Natural killer cell (primary cell): Measurements from ENCODE around the gene TNS3. TPM values are rescaled to one million over a fixed set of nuclear protein-coding genes. Genes with fewer than 3 reads are reported as not detected.

ENCODE experiments used
- ATAC-seq, 3 donors: fragments of 150-1000 bp in 2 of 3; fragments of 200-7000 bp in 1 of 3; cut with Tn5 transposase; 1 replicate in 1 of 3; 2 replicates in 2 of 3; pipeline ENCODE4 v1.10.0; 2021; ENCODE audit warnings: mild to moderate bottlenecking in 2 of 3, moderate library complexity in 2 of 3
- DNase-seq, 2 donors: peaks; one replicate each; pipeline versions ENCODE4 v3.0.0 to v3.0.0-alpha.2; 2013 to 2021; ENCODE audit warnings: mixed read lengths in 1 of 2
- H3K27ac ChIP-seq: one replicate; pipeline ENCODE4 v1.5.1; 2013; ENCODE audit warnings: mild to moderate bottlenecking, low read length
- H3K27me3 ChIP-seq: one replicate; pipeline ENCODE4 v1.6.1; 2013; ENCODE audit warnings: low read length; ENCODE audit not compliant: control insufficient read depth, insufficient read depth
- H3K36me3 ChIP-seq: one replicate; pipeline ENCODE4 v1.6.1; 2013; ENCODE audit warnings: low read length; ENCODE audit not compliant: control insufficient read depth, insufficient read depth
- H3K4me1 ChIP-seq: one replicate; pipeline ENCODE4 v1.6.1; 2013; ENCODE audit warnings: low read length; ENCODE audit not compliant: control insufficient read depth, insufficient read depth
- H3K4me3 ChIP-seq: one replicate; pipeline ENCODE4 v1.5.1; 2013; ENCODE audit warnings: low read length
- H3K9me3 ChIP-seq: one replicate; pipeline ENCODE4 v1.6.1; 2013; ENCODE audit warnings: low read length; ENCODE audit not compliant: control insufficient read depth, insufficient read depth
- H3K27ac Mint-ChIP-seq, 2 donors: one replicate each; pipeline ENCODE4 v1.8.0; 2022; ENCODE audit warnings: mild to moderate bottlenecking in 2 of 2, mixed read lengths in 2 of 2, moderate library complexity in 1 of 2
- H3K27me3 Mint-ChIP-seq, 2 donors: one replicate each; pipeline ENCODE4 v1.8.0; 2022; ENCODE audit warnings: low read depth in 2 of 2, mixed read lengths in 2 of 2
- H3K36me3 Mint-ChIP-seq: one replicate; pipeline ENCODE4 v1.8.0; 2022; ENCODE audit warnings: mixed read lengths
- H3K4me1 Mint-ChIP-seq, 2 donors: one replicate each; pipeline ENCODE4 v1.8.0; 2022; ENCODE audit warnings: mixed read lengths in 2 of 2
- H3K4me3 Mint-ChIP-seq: one replicate; pipeline ENCODE4 v1.8.0; 2022; ENCODE audit warnings: mild to moderate bottlenecking, moderate library complexity, mixed read lengths
- H3K9me3 Mint-ChIP-seq, 2 donors: one replicate each; pipeline ENCODE4 v1.8.0; 2022; ENCODE audit warnings: mixed read lengths in 2 of 2
- CTCF ChIP-seq: fragments of 200-600 bp; IDR thresholded peaks from one replicate; pipeline ENCODE4 v1.8.0; 2022; ENCODE audit warnings: antibody characterized with exemption
- WGBS: methylation state at CpG from one replicate; pipeline ENCODE4 v1.1.7; 2013; ENCODE audit warnings: missing lambda C conversion rate; ENCODE audit not compliant: insufficient coverage; 5-methylcytosine and 5-hydroxymethylcytosine counted together
- intact Hi-C: fragments of 100-400 bp; cut with micrococcal nuclease; formaldehyde crosslinking; loops from one replicate; pipeline ENCODE4 v1.14.2; 2022
- total RNA-seq, 4 donors: library from RNA; stranded (reverse); fragments of 120-200 nt in 1 of 4; gene quantifications; one replicate each; pipeline versions ENCODE4 v1.2.3 to v1.2.4, GENCODE V29; 2013 to 2022

TNS3 gene
- total RNA-seq, 3 donors from 2014 or later (not counting 1 experiment from before 2014, with no cell fraction given), result 1.6 to 3.5 (median 2.9) TPM

DNA sequence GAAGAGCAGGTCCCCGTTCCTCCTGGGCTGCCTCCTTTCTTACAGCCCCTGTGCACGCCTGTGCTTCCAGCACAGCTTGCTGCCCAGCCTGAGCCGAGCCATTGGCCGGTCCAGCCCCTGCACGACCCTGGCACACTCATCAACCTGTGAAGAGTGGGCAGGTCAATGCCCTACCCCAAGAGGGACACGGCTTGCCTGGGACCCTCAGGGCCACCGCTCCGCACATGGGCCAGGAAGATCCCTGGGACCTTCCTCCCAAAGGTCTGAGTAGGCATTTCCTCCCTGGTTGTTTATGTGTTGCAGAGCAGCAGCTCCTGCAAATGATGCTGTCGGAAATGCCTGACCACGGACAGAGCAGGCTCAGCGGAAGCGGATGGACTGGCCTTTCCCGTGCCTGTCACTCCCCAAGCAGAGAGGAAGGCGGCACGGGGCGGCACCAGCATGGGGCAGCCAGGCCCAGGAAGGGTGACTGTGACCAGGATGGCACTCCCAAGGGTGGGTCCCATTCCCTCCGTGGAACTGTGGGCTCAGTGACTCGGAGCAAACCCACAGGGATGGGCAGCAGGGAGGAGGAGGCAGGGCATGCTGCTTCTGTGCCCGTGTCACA lies 252.5 kb downstream of the TNS3 start:
- WGBS, result 91% methylated on average over 19 of the region's 19 CpGs
- no peak for TF ChIP-seq CTCF
- Mint-ChIP-seq H3K36me3 (no peaks in the 10 kb centered on the region), H3K4me3 (no peak overlapping the region), H3K9me3 (no peaks in the 10 kb centered on the region), H3K4me1 (no peaks in the 10 kb centered on the region), H3K27ac (no peak overlapping the region), H3K27me3 (no peaks in the 10 kb centered on the region)
- intact Hi-C loops, result no loop called here
- no peak overlapping the region for H3K27ac ChIP-seq
- no peak for ATAC-seq
- no peaks in the 10 kb centered on the region for H3K9me3 ChIP-seq
- H3K4me1 ChIP-seq, result no peaks in the 10 kb centered on the region
- no peaks in the 10 kb centered on the region for H3K27me3 ChIP-seq
- no peak for DNase-seq
- no peaks in the 10 kb centered on the region for H3K36me3 ChIP-seq
- no peak overlapping the region for H3K4me3 ChIP-seq

DNA sequence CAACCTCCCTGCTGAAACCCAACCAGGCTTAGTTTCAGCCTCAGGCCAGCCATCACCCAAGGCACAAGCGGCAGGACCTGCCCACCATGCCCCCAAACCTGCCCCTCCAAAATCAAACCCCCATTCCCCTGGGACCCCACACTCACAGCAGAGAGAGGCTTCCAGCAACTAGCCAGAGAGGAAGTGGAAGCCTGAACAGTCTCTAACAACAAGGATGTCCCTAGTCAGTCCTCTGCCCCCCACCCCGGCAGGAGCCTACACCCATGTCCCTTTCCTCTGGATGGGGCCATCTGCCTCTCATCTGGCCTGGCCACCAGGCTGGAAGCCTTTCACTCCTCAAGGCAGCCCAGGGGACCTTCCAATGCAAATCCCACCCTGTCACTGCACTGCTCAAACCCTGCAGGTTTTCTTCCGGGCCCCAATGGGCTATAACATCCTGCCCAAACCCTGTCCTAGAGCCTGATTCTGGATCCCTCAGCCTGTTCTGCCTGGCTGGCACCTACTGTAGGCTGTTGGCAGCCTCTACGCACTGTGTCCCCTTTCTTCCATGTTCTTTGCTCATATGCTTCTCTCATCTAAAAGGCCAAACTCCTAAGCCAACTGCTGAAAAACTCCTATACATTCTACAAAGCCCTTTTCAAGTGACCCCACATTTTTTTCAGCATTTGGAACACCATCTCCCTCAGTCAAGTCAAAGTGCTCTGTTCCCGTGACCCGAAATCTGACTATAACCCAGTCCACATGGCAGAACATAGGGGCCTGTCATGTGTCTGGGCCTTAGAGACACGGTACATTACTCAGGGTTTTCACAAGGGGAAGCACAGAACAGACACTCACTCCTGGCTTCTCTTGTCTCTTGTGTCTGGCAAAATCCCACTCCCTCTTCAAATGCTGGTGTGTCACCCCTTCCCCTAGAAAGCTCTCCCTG lies 253.3 kb downstream of the TNS3 start:
- H3K36me3 ChIP-seq, result no peaks in the 10 kb centered on the region
- H3K4me3 Mint-ChIP-seq, result no peak overlapping the region
- H3K9me3 Mint-ChIP-seq, result no peaks in the 10 kb centered on the region
- ATAC-seq, result no peak
- 87% methylated on average over 7 of the region's 7 CpGs for WGBS
- H3K27ac ChIP-seq, result no peak overlapping the region
- H3K27me3 ChIP-seq, result no peaks in the 10 kb centered on the region
- intact Hi-C loops, result no loop called here
- no peak for DNase-seq
- no peaks in the 10 kb centered on the region for H3K36me3 Mint-ChIP-seq
- no peaks in the 10 kb centered on the region for H3K27me3 Mint-ChIP-seq
- no peak overlapping the region for H3K4me3 ChIP-seq
- no peaks in the 10 kb centered on the region for H3K4me1 ChIP-seq
- H3K4me1 Mint-ChIP-seq, result no peaks in the 10 kb centered on the region
- no peak for TF ChIP-seq CTCF
- H3K27ac Mint-ChIP-seq, result no peak overlapping the region
- H3K9me3 ChIP-seq, result no peaks in the 10 kb centered on the region

- H3K4me1 Mint-ChIP-seq, result no peaks in the 10 kb centered on the region
- Histone ChIP-seq H3K36me3 (no peaks in the 10 kb centered on the region), H3K4me3 (no peak overlapping the region), H3K9me3 (no peaks in the 10 kb centered on the region), H3K27ac (no peak overlapping the region), H3K27me3 (no peaks in the 10 kb centered on the region), H3K4me1 (no peaks in the 10 kb centered on the region)
- DNase-seq (no peak), ATAC-seq (no peak)
- H3K27me3 Mint-ChIP-seq, result no peaks in the 10 kb centered on the region
- 92% methylated on average over 24 of the region's 24 CpGs for WGBS
- intact Hi-C loops, result no loop called here
- H3K36me3 Mint-ChIP-seq, result no peaks in the 10 kb centered on the region
- TF ChIP-seq CTCF, result no peak
- H3K9me3 Mint-ChIP-seq, result no peaks in the 10 kb centered on the region
- H3K27ac Mint-ChIP-seq, result no peak overlapping the region
- no peak overlapping the region for H3K4me3 Mint-ChIP-seq
These were observed 254.1 kb downstream of the TNS3 start for GRCh38 chr7:47327698-47328391.
